Kidney (tissue), 14 donors: ENCODE measurements around the gene CLPSL1. TPM values are rescaled to one million over a fixed set of nuclear protein-coding genes. Genes with fewer than 3 reads are reported as not detected.

Experiments
- DNase-seq, 5 donors: peaks; one replicate each; pipeline ENCODE4 v3.0.0-alpha.2; 2013 to 2020
- FAIRE-seq: peaks from 2 replicates; lab custom pipeline; 2012; peaks lifted over from hg19 to GRCh38; lab: Jason Lieb, UNC
- H3K27ac ChIP-seq, 2 donors: one replicate each; pipeline ENCODE4 v1.7.0; 2013; ENCODE audit warnings: low read depth in 2 of 2, low read length in 2 of 2, inconsistent platforms in 1 of 2
- H3K27me3 ChIP-seq: one replicate; pipeline ENCODE4 v1.7.1; 2013; ENCODE audit warnings: low read length, inconsistent platforms; ENCODE audit not compliant: control insufficient read depth, insufficient read depth
- H3K36me3 ChIP-seq, 3 donors: one replicate each; pipeline versions ENCODE4 v1.7.0 to v1.7.1; 2013; ENCODE audit warnings: low read length in 3 of 3, control low read depth in 1 of 3, inconsistent platforms in 1 of 3; ENCODE audit not compliant: insufficient read depth in 3 of 3, control insufficient read depth in 2 of 3
- H3K4me1 ChIP-seq, 3 donors: one replicate each; pipeline versions ENCODE4 v1.7.0 to v1.7.1; 2013; ENCODE audit warnings: low read length in 3 of 3, inconsistent platforms in 1 of 3, low read depth in 1 of 3; ENCODE audit not compliant: control insufficient read depth in 2 of 3, insufficient read depth in 2 of 3
- H3K4me3 ChIP-seq, 3 donors: one replicate each; pipeline versions ENCODE4 v1.7.0 to v1.8.1; 2013; ENCODE audit warnings: low read length in 3 of 3, control low read depth in 1 of 3, inconsistent platforms in 1 of 3
- H3K9ac ChIP-seq, 3 donors: one replicate each; pipeline versions ENCODE4 v1.7.0 to v1.7.1; 2013; ENCODE audit warnings: low read length in 3 of 3, control low read depth in 1 of 3, inconsistent platforms in 1 of 3
- H3K9me3 ChIP-seq, 3 donors: one replicate each; pipeline versions ENCODE4 v1.7.0 to v1.7.1; 2013; ENCODE audit warnings: low read length in 3 of 3, control low read depth in 1 of 3, inconsistent platforms in 1 of 3; ENCODE audit not compliant: control insufficient read depth in 2 of 3, insufficient read depth in 1 of 3
- intact Hi-C: fragments of 100-400 bp; cut with DNase I; formaldehyde crosslinking; loops from one replicate; pipeline ENCODE4 v1.11.1; 2022
- polyA plus RNA-seq: library from polyadenylated mRNA; stranded (reverse); fragments of 350-450 nt; fragmentation: Illumina TruSeq; extraction: RNeasy Lipid Tissue Mini Kit (QIAGEN cat#74804); gene quantifications from one replicate; pipeline ENCODE4 v1.2.3, GENCODE V29; 2014; ENCODE audit warnings: low read depth, low replicate concordance; ENCODE audit not compliant: insufficient read depth
- total RNA-seq: library from RNA; stranded (reverse); fragmentation: NEBNext Ultra II Directional; extraction: Animal tissue kit (Norgen Biotek cat#: 25700); gene quantifications from one replicate; pipeline ENCODE4 v1.2.1, GENCODE V29; 2021
- TF ChIP-seq, protein P1 (sequence below): IDR thresholded peaks from 3 replicates; pipeline ENCODE4 v1.5.1; 2012; ENCODE audit warnings: mild to moderate bottlenecking, moderate library complexity, borderline replicate concordance; ENCODE audit not compliant: insufficient read depth; ENCODE audit errors: extremely low read depth
- donor health status: control.
- donor health status: control.
- donor health status: control.
- donor health status: control.
- donor health status: control.
- donor health status: DM: yes; HTN: yes; CAD: no.
- donor health status: Normal renal cell carcinoma (clear cell type).

Gene CLPSL1
- total and polyA plus RNA-seq, 2 donors from 2014 or later = not detected

DNA sequence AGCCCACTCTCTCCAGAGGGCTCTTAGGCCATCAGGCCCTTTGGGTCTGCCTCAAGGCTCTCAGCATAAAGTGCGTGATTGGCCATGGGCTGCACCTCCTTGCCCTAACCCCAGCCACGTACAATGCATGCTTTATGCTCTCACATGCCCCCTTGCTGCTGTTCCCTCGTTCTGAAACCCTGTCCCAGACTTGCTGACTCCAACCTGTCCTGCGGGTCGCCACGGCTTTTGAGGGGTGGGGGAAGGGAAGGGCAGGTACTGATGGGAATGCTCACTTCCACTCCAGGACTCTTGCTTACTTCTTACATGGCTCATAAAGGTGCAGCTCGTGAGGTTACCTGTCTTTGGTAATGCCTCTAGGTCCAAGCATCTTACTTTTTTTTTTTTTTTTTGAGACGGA lies 38.0 kb upstream of the CLPSL1 start:
- H3K36me3 ChIP-seq = no peaks in the 10 kb centered on the region
- intact Hi-C loops = no loop called here
- FAIRE-seq (no peak), DNase-seq (no peak)
- no peak overlapping the region for H3K27ac ChIP-seq
- peaks cover 0 to under 1% (median 0%) of the 10 kb centered on the region in 3 donors for H3K9me3 ChIP-seq
- no peak overlapping the region for H3K9ac ChIP-seq
- H3K27me3 ChIP-seq = no peaks in the 10 kb centered on the region
- H3K4me3 ChIP-seq = no peak overlapping the region
- peaks cover 2 to 6% (median 3%) of the 10 kb centered on the region in 3 donors for H3K4me1 ChIP-seq
- TF ChIP-seq, protein P1, sequence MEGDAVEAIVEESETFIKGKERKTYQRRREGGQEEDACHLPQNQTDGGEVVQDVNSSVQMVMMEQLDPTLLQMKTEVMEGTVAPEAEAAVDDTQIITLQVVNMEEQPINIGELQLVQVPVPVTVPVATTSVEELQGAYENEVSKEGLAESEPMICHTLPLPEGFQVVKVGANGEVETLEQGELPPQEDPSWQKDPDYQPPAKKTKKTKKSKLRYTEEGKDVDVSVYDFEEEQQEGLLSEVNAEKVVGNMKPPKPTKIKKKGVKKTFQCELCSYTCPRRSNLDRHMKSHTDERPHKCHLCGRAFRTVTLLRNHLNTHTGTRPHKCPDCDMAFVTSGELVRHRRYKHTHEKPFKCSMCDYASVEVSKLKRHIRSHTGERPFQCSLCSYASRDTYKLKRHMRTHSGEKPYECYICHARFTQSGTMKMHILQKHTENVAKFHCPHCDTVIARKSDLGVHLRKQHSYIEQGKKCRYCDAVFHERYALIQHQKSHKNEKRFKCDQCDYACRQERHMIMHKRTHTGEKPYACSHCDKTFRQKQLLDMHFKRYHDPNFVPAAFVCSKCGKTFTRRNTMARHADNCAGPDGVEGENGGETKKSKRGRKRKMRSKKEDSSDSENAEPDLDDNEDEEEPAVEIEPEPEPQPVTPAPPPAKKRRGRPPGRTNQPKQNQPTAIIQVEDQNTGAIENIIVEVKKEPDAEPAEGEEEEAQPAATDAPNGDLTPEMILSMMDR = no peak

DNA sequence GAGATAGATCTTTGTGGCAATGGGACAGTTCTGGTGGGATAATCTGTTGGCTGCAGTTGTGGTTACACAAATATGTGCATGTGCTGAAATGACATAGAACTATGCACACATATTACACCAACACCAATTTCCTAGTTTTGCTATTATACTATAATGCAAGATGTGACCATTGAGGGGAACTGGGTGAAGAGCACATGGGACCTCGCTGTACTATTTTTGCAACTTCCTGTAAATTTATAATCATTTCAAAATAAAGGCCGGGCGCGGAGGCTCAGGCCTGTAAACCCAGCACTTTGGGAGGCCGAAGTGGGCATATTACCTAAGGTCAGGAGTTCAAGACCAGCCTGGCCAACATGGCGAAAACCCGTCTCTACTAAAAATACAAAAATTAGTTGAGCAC lies 35.3 kb upstream of the CLPSL1 start:
- no peak overlapping the region for H3K4me3 ChIP-seq
- DNase-seq = no peak
- H3K27ac ChIP-seq = no peak overlapping the region
- TF ChIP-seq, protein P1 = no peak
- H3K9me3 ChIP-seq = peaks cover 0 to 3% (median 0%) of the 10 kb centered on the region in 3 donors
- no peaks in the 10 kb centered on the region for H3K27me3 ChIP-seq
- FAIRE-seq = no peak
- peaks cover 0 to under 1% (median 0%) of the 10 kb centered on the region in 3 donors for H3K4me1 ChIP-seq
- H3K36me3 ChIP-seq = no peaks in the 10 kb centered on the region
- H3K9ac ChIP-seq = no peak overlapping the region
- intact Hi-C loops = no loop called here

- TF ChIP-seq, protein P1 = no peak
- H3K4me1 ChIP-seq = no peaks in the 10 kb centered on the region
- FAIRE-seq (no peak), DNase-seq (no peak)
- H3K36me3 ChIP-seq = no peaks in the 10 kb centered on the region
- intact Hi-C loops = no loop called here
- peaks cover 0 to 3% (median 0%) of the 10 kb centered on the region in 3 donors for H3K9me3 ChIP-seq
- no peak overlapping the region for H3K4me3 ChIP-seq
- H3K27ac ChIP-seq = no peak overlapping the region
- no peak overlapping the region for H3K9ac ChIP-seq
- no peaks in the 10 kb centered on the region for H3K27me3 ChIP-seq
Observed at GRCh38 chr6:35746516-35746915, 34.3 kb upstream of the CLPSL1 start.

GRCh38 chr6:35747877-35748276 lies 32.9 kb upstream of the CLPSL1 start:
- Histone ChIP-seq H3K36me3 (no peaks in the 10 kb centered on the region), H3K9me3 (peaks cover 0 to 3% (median 0%) of the 10 kb centered on the region in 3 donors), H3K4me1 (no peaks in the 10 kb centered on the region), H3K27ac (no peak overlapping the region), H3K27me3 (no peaks in the 10 kb centered on the region), H3K9ac (no peak overlapping the region), H3K4me3 (no peak overlapping the region)
- no peak for FAIRE-seq
- TF ChIP-seq, protein P1 = no peak
- intact Hi-C loops = no loop called here
- no peak for DNase-seq
